BLaER1 treated with 17β-estradiol and CSF1 and Interleukin-3, amounts not matched to agents 10 nM and 100 nM (cell line): ENCODE data around the gene PAX4.

Experiments used
- H3K27ac ChIP-seq, 11 experiments: shearing (Covaris generic); formaldehyde crosslinking; 2 replicates each; pipeline ENCODE4 v1.8.1; 2022
- H3K27me3 ChIP-seq, 11 experiments: shearing (Covaris generic); formaldehyde crosslinking; 2 replicates each; pipeline ENCODE4 v1.8.1; 2022
- H3K36me3 ChIP-seq, 11 experiments: shearing (Covaris generic); formaldehyde crosslinking; 2 replicates each; pipeline ENCODE4 v1.8.1; 2022
- H3K4me1 ChIP-seq, 10 experiments: shearing (Covaris generic); formaldehyde crosslinking; 2 replicates each; pipeline ENCODE4 v1.8.1; 2022
- H3K4me2 ChIP-seq, 11 experiments: shearing (Covaris generic); formaldehyde crosslinking; 2 replicates each; pipeline ENCODE4 v1.8.1; 2022
- H3K4me3 ChIP-seq, 10 experiments: shearing (Covaris generic); formaldehyde crosslinking; 2 replicates each; pipeline ENCODE4 v1.8.1; 2022
- H3K9ac ChIP-seq, 11 experiments: shearing (Covaris generic); formaldehyde crosslinking; 2 replicates each; pipeline ENCODE4 v1.8.1; 2022
- H3K9me3 ChIP-seq, 11 experiments: shearing (Covaris generic); formaldehyde crosslinking; replicated peaks in 1 of 11; 2 replicates each; pipeline ENCODE4 v1.8.1; 2022
- H4K20me1 ChIP-seq, 11 experiments: shearing (Covaris generic); formaldehyde crosslinking; 2 replicates each; pipeline ENCODE4 v1.8.1; 2022
- Cebpa-rat ChIP-seq, 11 experiments: shearing (Covaris generic); IDR thresholded peaks; 2 replicates each; pipeline ENCODE4 v1.8.1; 2022

Gene PAX4, protein sequence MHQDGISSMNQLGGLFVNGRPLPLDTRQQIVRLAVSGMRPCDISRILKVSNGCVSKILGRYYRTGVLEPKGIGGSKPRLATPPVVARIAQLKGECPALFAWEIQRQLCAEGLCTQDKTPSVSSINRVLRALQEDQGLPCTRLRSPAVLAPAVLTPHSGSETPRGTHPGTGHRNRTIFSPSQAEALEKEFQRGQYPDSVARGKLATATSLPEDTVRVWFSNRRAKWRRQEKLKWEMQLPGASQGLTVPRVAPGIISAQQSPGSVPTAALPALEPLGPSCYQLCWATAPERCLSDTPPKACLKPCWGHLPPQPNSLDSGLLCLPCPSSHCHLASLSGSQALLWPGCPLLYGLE

DNA sequence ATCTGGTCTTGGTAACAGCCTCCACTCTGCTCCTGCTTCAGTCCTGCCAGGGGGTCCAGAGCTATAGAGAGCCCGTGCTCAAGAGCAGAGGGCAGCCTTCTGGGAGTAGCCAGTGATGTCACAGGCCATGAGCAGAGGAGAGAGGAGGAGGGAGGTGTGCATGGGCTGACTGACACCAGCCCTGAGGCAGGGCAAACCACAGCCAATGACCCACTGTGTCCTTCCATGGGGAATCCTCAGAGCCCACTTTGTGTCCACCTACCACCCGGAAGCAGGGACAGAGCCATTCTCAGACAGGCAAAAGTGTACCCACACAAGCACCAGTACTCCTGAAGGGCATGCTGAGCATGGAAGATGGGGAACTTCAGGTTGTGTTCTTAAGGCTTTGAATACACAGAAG lies at the start of gene PAX4:
PAX4 (minus strand) TSS at position 101 of the 400 bp plus-strand sequence. CDS start 2,214 bp downstream, outside the sequence.
- Histone ChIP-seq H3K36me3 (no peaks in the 10 kb centered on the region), H3K4me3 (no peak within 1 kb of the TSS), H4K20me1 (no peaks in the 10 kb centered on the region), H3K4me2 (no peak within 1 kb of the TSS), H3K9ac (no peak within 1 kb of the TSS), H3K4me1 (peaks cover 0 to 7% (median 0%) of the 10 kb centered on the region in 10 experiments; a peak in 4 of 20 replicates), H3K27me3 (no peaks in the 10 kb centered on the region; a peak in 1 of 22 replicates), H3K27ac (no peak within 1 kb of the TSS), H3K9me3 (no peaks in the 10 kb centered on the region)
- no peak for TF ChIP-seq Cebpa-rat (IDR thresholded peaks at IDR 0.05)

GRCh38 chr7:127667017-127667670 lies 49.2 kb upstream of the PAX4 start:
- peaks cover 5 to 28% (median 22%) of the 10 kb centered on the region in 11 experiments; a peak in 20 of 22 replicates for H3K9me3 ChIP-seq
- peaks cover 0 to 37% (median 12%) of the 10 kb centered on the region in 10 experiments; a peak in 9 of 20 replicates for H3K4me1 ChIP-seq
- H3K4me3 ChIP-seq = no peak overlapping the region
- H3K27me3 ChIP-seq = no peaks in the 10 kb centered on the region
- peak overlapping the region in 2 of 11 experiments; percentile 9 to 29; a peak in 2 of 22 replicates for H3K27ac ChIP-seq
- peak overlapping the region in 3 of 11 experiments; percentile 28 to 57 (median 51); a peak in 6 of 22 replicates for H3K4me2 ChIP-seq
- H3K9ac ChIP-seq = no peak overlapping the region
- H3K36me3 ChIP-seq = peaks cover 31 to 99% (median 82%) of the 10 kb centered on the region in 11 experiments
- TF ChIP-seq Cebpa-rat (IDR thresholded peaks at IDR 0.05) = no peak
- peaks cover 72 to 100% (median 95%) of the 10 kb centered on the region in 11 experiments; a peak in 21 of 22 replicates for H4K20me1 ChIP-seq

DNA sequence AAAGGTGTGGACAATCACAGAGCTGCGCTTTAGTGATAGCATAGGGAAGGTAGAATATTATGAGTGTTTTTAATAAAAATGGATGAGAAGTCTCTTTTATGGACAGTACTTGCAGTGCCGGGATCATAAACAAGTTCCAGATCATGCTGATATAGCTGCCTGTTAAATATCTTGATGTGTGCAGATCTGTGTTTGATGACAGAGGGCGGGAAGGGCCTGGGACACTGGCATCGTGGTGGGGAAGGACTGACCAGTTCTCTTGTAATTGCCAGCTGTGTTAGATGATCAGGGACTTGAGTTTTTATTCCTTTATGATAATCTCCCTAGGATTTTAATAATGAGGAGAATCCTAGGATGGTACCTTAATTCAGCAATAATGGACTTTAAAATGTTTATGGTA lies 48.7 kb upstream of the PAX4 start:
- peaks cover 0 to 37% (median 12%) of the 10 kb centered on the region in 10 experiments; a peak in 9 of 20 replicates for H3K4me1 ChIP-seq
- no peak for TF ChIP-seq Cebpa-rat (IDR thresholded peaks at IDR 0.05)
- no peaks in the 10 kb centered on the region for H3K27me3 ChIP-seq
- H3K9ac ChIP-seq = no peak overlapping the region
- peaks cover 78 to 100% (median 96%) of the 10 kb centered on the region in 11 experiments; a peak in 21 of 22 replicates for H4K20me1 ChIP-seq
- H3K4me3 ChIP-seq = no peak overlapping the region
- no peak overlapping the region for H3K27ac ChIP-seq
- peaks cover 0 to 22% (median 16%) of the 10 kb centered on the region in 11 experiments; a peak in 18 of 22 replicates for H3K9me3 ChIP-seq
- H3K36me3 ChIP-seq = peaks cover 31 to 99% (median 82%) of the 10 kb centered on the region in 11 experiments
- peak overlapping the region in 3 of 11 experiments; percentile 0 to 51 (median 28); a peak in 5 of 22 replicates for H3K4me2 ChIP-seq

DNA sequence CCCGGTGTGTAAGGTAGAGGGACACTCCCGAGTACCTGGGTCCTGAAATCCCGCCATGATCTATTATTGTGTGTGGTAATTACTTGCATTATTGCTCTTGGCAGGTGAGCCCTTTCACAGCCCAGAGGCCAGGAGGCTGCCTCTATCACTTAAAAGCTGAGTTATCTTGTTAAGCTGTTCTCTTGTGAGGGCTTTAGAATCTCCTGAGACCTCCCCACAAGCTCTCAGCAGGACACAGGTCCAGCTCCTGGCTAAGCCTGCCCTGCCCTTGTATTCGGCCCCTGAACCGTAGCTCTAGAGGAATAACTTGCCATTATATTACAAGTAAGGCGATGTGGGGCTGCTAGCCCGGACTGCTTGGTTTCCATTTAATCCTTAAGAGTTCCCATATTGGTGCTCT lies 48.0 kb upstream of the PAX4 start:
- Histone ChIP-seq H3K27ac (no peak overlapping the region), H3K9ac (0 out of 22 replicates have a peak overlapping the region, but pooled peaks of 1 of the 11 experiments have one; percentile 18)

GRCh38 chr7:127658970-127659630 lies 41.2 kb upstream of the PAX4 start:
- Histone ChIP-seq H3K4me1 (peaks cover 18 to 66% (median 27%) of the 10 kb centered on the region in 10 experiments), H4K20me1 (peaks cover 92 to 100% (median 100%) of the 10 kb centered on the region in 11 experiments; a peak in 21 of 22 replicates), H3K4me2 (peak overlapping the region in 9 of 11 experiments; percentile 1 to 76 (median 22); a peak in 13 of 22 replicates)

More for the DNA sequence above, 48.0 kb upstream of the PAX4 start:
- Histone ChIP-seq H3K36me3 (peaks cover 33 to 99% (median 82%) of the 10 kb centered on the region in 11 experiments), H3K4me2 (peak overlapping the region in 2 of 11 experiments; percentile 32 to 51; a peak in 2 of 22 replicates), H3K27me3 (no peaks in the 10 kb centered on the region), H3K9me3 (peaks cover 0 to 15% (median 9%) of the 10 kb centered on the region in 11 experiments; a peak in 13 of 22 replicates), H3K4me3 (no peak overlapping the region), H3K4me1 (peaks cover 0 to 37% (median 12%) of the 10 kb centered on the region in 10 experiments; a peak in 9 of 20 replicates), H4K20me1 (peaks cover 79 to 100% (median 97%) of the 10 kb centered on the region in 11 experiments; a peak in 21 of 22 replicates)
- TF ChIP-seq Cebpa-rat (IDR thresholded peaks at IDR 0.05) = no peak

DNA sequence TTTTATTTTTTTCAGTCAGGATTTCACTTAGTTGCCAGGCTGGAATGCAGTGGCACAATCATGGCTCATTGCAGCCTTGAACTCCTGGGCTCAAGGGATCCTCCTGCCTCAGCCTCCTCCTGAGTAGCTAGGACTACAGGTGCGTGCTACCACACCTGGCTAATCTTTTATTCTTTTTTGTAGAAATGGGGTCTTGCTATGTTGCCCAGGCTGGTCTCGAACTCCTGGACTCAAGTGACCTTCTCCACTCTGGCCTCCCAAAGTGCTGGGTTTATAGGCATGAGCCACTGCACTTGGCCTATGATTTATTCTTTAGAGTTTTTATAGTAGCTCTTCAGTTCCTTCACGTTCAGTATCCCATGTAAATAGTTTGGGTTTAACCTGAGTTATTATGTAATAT lies 39.6 kb upstream of the PAX4 start:
- Histone ChIP-seq H3K9me3 (no peaks in the 10 kb centered on the region), H3K4me2 (peak overlapping the region in 1 of 11 experiments; percentile 65; a peak in 1 of 22 replicates), H3K27ac (no peak overlapping the region), H3K27me3 (no peaks in the 10 kb centered on the region), H3K4me1 (peaks cover 32 to 80% (median 41%) of the 10 kb centered on the region in 10 experiments), H4K20me1 (peaks cover 82 to 100% (median 93%) of the 10 kb centered on the region in 11 experiments; a peak in 21 of 22 replicates), H3K4me3 (no peak overlapping the region), H3K36me3 (peaks cover 31 to 78% (median 71%) of the 10 kb centered on the region in 11 experiments), H3K9ac (no peak overlapping the region)
- no peak for TF ChIP-seq Cebpa-rat (IDR thresholded peaks at IDR 0.05)

More at GRCh38 chr7:127658970-127659630, 41.2 kb upstream of the PAX4 start:
- no peak for TF ChIP-seq Cebpa-rat (IDR thresholded peaks at IDR 0.05)
- no peak overlapping the region for H3K4me3 ChIP-seq
- H3K9ac ChIP-seq = no peak overlapping the region
- H3K27me3 ChIP-seq = no peaks in the 10 kb centered on the region
- H3K36me3 ChIP-seq = peaks cover 37 to 94% (median 83%) of the 10 kb centered on the region in 11 experiments
- H3K27ac ChIP-seq = peak overlapping the region in 2 of 11 experiments; percentile 27 to 37; a peak in 2 of 22 replicates
- no peaks in the 10 kb centered on the region for H3K9me3 ChIP-seq

DNA sequence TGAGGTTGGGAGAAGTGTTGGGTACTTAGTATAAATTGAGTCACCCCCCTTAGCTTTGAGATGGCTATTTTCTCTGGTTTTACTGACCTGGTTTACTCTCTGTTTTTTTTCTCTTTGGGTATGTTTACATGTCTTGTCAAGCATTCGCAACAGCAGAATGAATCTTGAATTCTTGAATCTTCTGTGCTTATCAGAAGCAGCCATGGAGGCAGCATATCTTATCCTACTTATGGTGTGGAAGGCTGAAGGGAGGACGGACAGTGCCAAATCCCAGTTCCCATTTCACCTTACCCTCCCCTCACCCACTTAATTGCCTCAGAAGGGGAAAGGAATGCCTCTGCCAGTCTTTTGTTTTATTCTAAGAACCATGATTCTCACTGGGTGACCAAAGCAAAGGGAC lies 37.8 kb upstream of the PAX4 start:
- Histone ChIP-seq H3K9ac (no peak overlapping the region), H3K36me3 (peaks cover 17 to 61% (median 53%) of the 10 kb centered on the region in 11 experiments), H3K27me3 (no peaks in the 10 kb centered on the region), H3K9me3 (no peaks in the 10 kb centered on the region), H3K27ac (peak overlapping the region in 2 of 11 experiments; percentile 22 to 25; a peak in 1 of 22 replicates), H3K4me1 (peaks cover 40 to 81% (median 48%) of the 10 kb centered on the region in 10 experiments), H4K20me1 (peaks cover 66 to 85% (median 75%) of the 10 kb centered on the region in 11 experiments; a peak in 21 of 22 replicates), H3K4me3 (no peak overlapping the region; a peak in 1 of 20 replicates), H3K4me2 (peak overlapping the region in 6 of 11 experiments; percentile 84 to 93 (median 92); a peak in 9 of 22 replicates)
- TF ChIP-seq Cebpa-rat (IDR thresholded peaks at IDR 0.05) = no peak
